Cardiac muscle cell (in vitro differentiated cells and primary cell): Measurements from ENCODE around the gene RTN4IP1. TPM values are rescaled to one million over a fixed set of nuclear protein-coding genes. Genes with fewer than 3 reads are reported as not detected.
A peak's percentile ranks its signal among the peaks of the same experiment; 100 is the strongest.

ENCODE experiments used
- DNase-seq, 2 donors: peaks; one replicate each; pipeline versions ENCODE4 v3.0.0 to v3.0.0-alpha.2; 2010 to 2017; ENCODE audit warnings: low read depth in 1 of 2, low spot score in 1 of 2
- H3K27ac ChIP-seq: fragments of 200-600 bp; sonication (generic); 2 replicates; pipeline ENCODE4 v1.5.1; 2016
- H3K27me3 ChIP-seq: fragments of 200-600 bp; sonication (generic); 2 replicates; pipeline ENCODE4 v1.6.0; 2016; ENCODE audit warnings: control low read depth
- H3K36me3 ChIP-seq: fragments of 200-600 bp; sonication (generic); 2 replicates; pipeline ENCODE4 v1.5.1; 2016; ENCODE audit warnings: control low read depth
- H3K4me1 ChIP-seq: fragments of 200-600 bp; sonication (generic); 2 replicates; pipeline ENCODE4 v1.8.1; 2017; ENCODE audit warnings: low read depth, mild to moderate bottlenecking, mixed run types
- H3K4me3 ChIP-seq: fragments of 200-600 bp; sonication (generic); 2 replicates; pipeline ENCODE4 v1.5.1; 2016; ENCODE audit warnings: mild to moderate bottlenecking
- H3K9me3 ChIP-seq: fragments of 200-600 bp; sonication (generic); 2 replicates; pipeline ENCODE4 v1.5.1; 2017; ENCODE audit warnings: low read depth, mild to moderate bottlenecking, control low read depth
- CTCF ChIP-seq: IDR thresholded peaks from 2 replicates; pipeline ENCODE4 v1.5.1; 2012; ENCODE audit warnings: low read depth, mild to moderate bottlenecking, low read length
- polyA plus RNA-seq: library from polyadenylated mRNA; unstranded; fragments of >200 nt; fragmentation: Nextera tagmentation; extraction: Ambion mirVana; gene quantifications from 2 replicates; pipeline ENCODE4 v1.2.1, GENCODE V29; 2016
- total RNA-seq: library from RNA; depleted of rRNA; stranded (reverse); fragments of >200 nt; gene quantifications from 2 replicates; pipeline ENCODE4 v1.2.3, GENCODE V29; 2016

The RTN4IP1 gene, protein sequence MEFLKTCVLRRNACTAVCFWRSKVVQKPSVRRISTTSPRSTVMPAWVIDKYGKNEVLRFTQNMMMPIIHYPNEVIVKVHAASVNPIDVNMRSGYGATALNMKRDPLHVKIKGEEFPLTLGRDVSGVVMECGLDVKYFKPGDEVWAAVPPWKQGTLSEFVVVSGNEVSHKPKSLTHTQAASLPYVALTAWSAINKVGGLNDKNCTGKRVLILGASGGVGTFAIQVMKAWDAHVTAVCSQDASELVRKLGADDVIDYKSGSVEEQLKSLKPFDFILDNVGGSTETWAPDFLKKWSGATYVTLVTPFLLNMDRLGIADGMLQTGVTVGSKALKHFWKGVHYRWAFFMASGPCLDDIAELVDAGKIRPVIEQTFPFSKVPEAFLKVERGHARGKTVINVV
- total RNA-seq = 6.8 and 7.4 TPM in 2 replicates
- 13.8 and 13.9 TPM in 2 replicates for polyA plus RNA-seq

- Histone ChIP-seq H3K9me3 (no peaks in the 10 kb centered on the region), H3K36me3 (no peaks in the 10 kb centered on the region), H3K4me3 (peak within 1 kb of the TSS; percentile 59), H3K27ac (peak within 1 kb of the TSS; percentile 91), H3K4me1 (peaks cover 34% of the 10 kb centered on the region), H3K27me3 (no peaks in the 10 kb centered on the region)
- no peak for TF ChIP-seq CTCF
- peak; percentile 93 for DNase-seq
Observed at GRCh38 chr6:106629103-106629858, at the start of gene RTN4IP1, which contains the start of gene QRSL1. Gene RTN4IP1 (minus strand): TSS chr6:106629498. CDS start chr6:106629021, 477 bp downstream. Gene QRSL1 (plus strand): TSS chr6:106629578. CDS start chr6:106629682, 104 bp downstream.

- Histone ChIP-seq H3K27ac (no peak overlapping the region), H3K4me1 (no peaks in the 10 kb centered on the region)
- TF ChIP-seq CTCF = no peak
Observed at GRCh38 chr6:106677282-106677681, 48.0 kb upstream of the RTN4IP1 start.

DNA sequence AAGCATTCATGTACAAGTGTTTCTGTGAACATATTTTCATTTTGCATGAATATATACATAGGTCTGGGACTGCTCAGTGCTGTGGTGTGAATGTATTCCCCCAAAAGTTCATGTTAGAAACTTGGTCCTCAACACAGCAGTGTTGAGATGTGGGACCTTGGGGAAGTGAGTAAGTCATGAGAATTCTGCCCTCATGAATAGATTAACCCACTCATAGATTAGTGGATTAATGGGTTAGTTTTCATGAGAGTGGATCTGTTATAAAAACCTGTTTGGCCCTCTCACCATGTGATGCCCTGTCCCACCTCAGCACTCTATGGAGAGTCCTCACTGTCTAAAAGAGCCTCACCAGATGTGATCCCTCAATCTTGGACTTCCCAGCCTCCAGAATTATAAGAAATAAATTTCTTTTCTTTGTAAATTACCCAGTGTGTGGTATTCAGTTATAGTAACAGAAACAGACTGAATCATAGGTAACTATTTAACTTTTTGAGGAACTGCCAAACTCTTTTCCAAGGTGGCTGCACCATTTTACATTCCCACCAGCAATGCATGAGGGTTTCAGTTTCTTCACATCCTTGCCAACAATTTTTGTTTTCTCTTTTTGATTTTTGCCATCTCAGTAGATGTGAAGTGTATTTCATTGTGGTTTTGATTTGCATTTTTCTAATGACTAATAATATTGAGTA is 45.4 kb upstream of the RTN4IP1 start:
- Histone ChIP-seq H3K27ac (no peak overlapping the region), H3K4me3 (no peak overlapping the region), H3K9me3 (no peaks in the 10 kb centered on the region), H3K27me3 (no peaks in the 10 kb centered on the region), H3K36me3 (no peaks in the 10 kb centered on the region), H3K4me1 (no peaks in the 10 kb centered on the region)
- DNase-seq = no peak
- no peak for TF ChIP-seq CTCF

More at GRCh38 chr6:106677282-106677681, 48.0 kb upstream of the RTN4IP1 start:
- no peaks in the 10 kb centered on the region for H3K27me3 ChIP-seq
- no peak for DNase-seq
- no peaks in the 10 kb centered on the region for H3K36me3 ChIP-seq
- no peaks in the 10 kb centered on the region for H3K9me3 ChIP-seq
- H3K4me3 ChIP-seq = no peak overlapping the region

DNA sequence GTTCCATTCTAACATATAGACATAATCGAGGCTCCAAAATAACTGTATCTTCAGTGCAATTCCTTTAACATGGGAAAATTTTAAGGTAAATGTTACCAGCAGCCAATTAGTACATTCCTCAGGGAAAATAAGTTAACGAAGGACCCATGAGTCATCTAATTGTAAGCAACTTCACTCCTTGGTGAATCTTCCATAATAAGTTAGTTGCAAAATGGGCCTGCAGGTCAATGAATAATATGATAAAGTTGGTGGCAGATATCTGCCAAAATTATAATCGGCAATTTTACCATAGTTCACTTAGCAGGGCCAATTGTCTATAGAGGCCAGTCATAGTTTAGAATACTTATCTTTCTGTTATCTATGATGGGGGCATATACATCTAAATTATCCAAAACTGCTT is 42.4 kb upstream of the RTN4IP1 start:
- Histone ChIP-seq H3K4me3 (no peak overlapping the region), H3K27ac (no peak overlapping the region), H3K9me3 (no peaks in the 10 kb centered on the region), H3K27me3 (no peaks in the 10 kb centered on the region), H3K36me3 (no peaks in the 10 kb centered on the region), H3K4me1 (no peaks in the 10 kb centered on the region)
- no peak for DNase-seq
- no peak for TF ChIP-seq CTCF

- Histone ChIP-seq H3K36me3 (peaks cover 4% of the 10 kb centered on the region), H3K4me1 (no peaks in the 10 kb centered on the region), H3K4me3 (no peak overlapping the region), H3K27ac (no peak overlapping the region), H3K9me3 (no peaks in the 10 kb centered on the region), H3K27me3 (no peaks in the 10 kb centered on the region)
- no peak for TF ChIP-seq CTCF
- DNase-seq = no peak
Observed at GRCh38 chr6:106670236-106670635, 40.9 kb upstream of the RTN4IP1 start.
